Stimulated activated naive B cell treated with anti-CD40 and anti-IgM and Interleukin-4, amounts not matched to agents 10 μg/mL and 1 μg/mL and 100 μg/mL, for 72 hours (primary cell): ENCODE measurements around the gene SUN1.

Experiments used
- ATAC-seq, 2 donors: fragments of 150-1000 bp; cut with Tn5 transposase; replicated peaks; 2 replicates each; pipeline ENCODE4 v1.10.0; 2021; ENCODE audit warnings: moderate library complexity in 1 of 2
- DNase-seq: peaks from one replicate; pipeline ENCODE4 v3.0.0; 2021
- H3K27ac Mint-ChIP-seq: one replicate; pipeline ENCODE4 v1.8.0; 2022; ENCODE audit warnings: mild to moderate bottlenecking, mixed read lengths
- H3K27me3 Mint-ChIP-seq, 2 donors: one replicate each; pipeline ENCODE4 v1.8.0; 2022; ENCODE audit warnings: mixed read lengths in 2 of 2
- H3K36me3 Mint-ChIP-seq, 2 donors: one replicate each; pipeline ENCODE4 v1.8.0; 2022; ENCODE audit warnings: mixed read lengths in 2 of 2, mild to moderate bottlenecking in 1 of 2
- H3K4me1 Mint-ChIP-seq, 2 donors: one replicate each; pipeline ENCODE4 v1.8.0; 2022; ENCODE audit warnings: mixed read lengths in 2 of 2, mild to moderate bottlenecking in 1 of 2
- H3K4me3 Mint-ChIP-seq, 2 donors: one replicate each; pipeline ENCODE4 v1.8.0; 2022; ENCODE audit warnings: mild to moderate bottlenecking in 2 of 2, mixed read lengths in 2 of 2, moderate library complexity in 1 of 2
- H3K9me3 Mint-ChIP-seq, 2 donors: one replicate each; pipeline ENCODE4 v1.8.0; 2022; ENCODE audit warnings: mixed read lengths in 2 of 2, mild to moderate bottlenecking in 1 of 2

The SUN1 gene

GRCh38 chr7:849781-850180, 17.5 kb downstream of the SUN1 start:
- Mint-ChIP-seq H3K36me3 (peaks cover 44 to 48% of the 10 kb centered on the region in 2 donors), H3K4me3 (no peak overlapping the region), H3K9me3 (no peaks in the 10 kb centered on the region), H3K27ac (no peak overlapping the region), H3K27me3 (no peaks in the 10 kb centered on the region), H3K4me1 (peaks cover 0 to 2% of the 10 kb centered on the region in 2 donors)
- no peak for ATAC-seq
- no peak for DNase-seq

- Mint-ChIP-seq H3K36me3 (peaks cover 33 to 46% of the 10 kb centered on the region in 2 donors), H3K27ac (no peak overlapping the region), H3K4me3 (no peak overlapping the region), H3K9me3 (no peaks in the 10 kb centered on the region), H3K4me1 (peaks cover 0 to 2% of the 10 kb centered on the region in 2 donors), H3K27me3 (no peaks in the 10 kb centered on the region)
- ATAC-seq (no peak), DNase-seq (no peak)
Observed at GRCh38 chr7:851204-851603, 18.9 kb downstream of the SUN1 start.

GRCh38 chr7:853366-854117, 21.3 kb downstream of the SUN1 start:
- Mint-ChIP-seq H3K27me3 (no peaks in the 10 kb centered on the region), H3K36me3 (peaks cover 32 to 53% of the 10 kb centered on the region in 2 donors), H3K4me1 (peaks cover 0 to 2% of the 10 kb centered on the region in 2 donors), H3K9me3 (no peaks in the 10 kb centered on the region), H3K4me3 (no peak overlapping the region), H3K27ac (peak overlapping the region; percentile 84)
- ATAC-seq = no peak
- DNase-seq = no peak

- Mint-ChIP-seq H3K36me3 (peaks cover 32 to 52% of the 10 kb centered on the region in 2 donors), H3K27me3 (no peaks in the 10 kb centered on the region), H3K4me1 (peaks cover 0 to 2% of the 10 kb centered on the region in 2 donors), H3K4me3 (no peak overlapping the region), H3K9me3 (no peaks in the 10 kb centered on the region), H3K27ac (no peak overlapping the region)
- DNase-seq = no peak
- no peak for ATAC-seq
Observed at GRCh38 chr7:854118-854775, 22.0 kb downstream of the SUN1 start.

DNA sequence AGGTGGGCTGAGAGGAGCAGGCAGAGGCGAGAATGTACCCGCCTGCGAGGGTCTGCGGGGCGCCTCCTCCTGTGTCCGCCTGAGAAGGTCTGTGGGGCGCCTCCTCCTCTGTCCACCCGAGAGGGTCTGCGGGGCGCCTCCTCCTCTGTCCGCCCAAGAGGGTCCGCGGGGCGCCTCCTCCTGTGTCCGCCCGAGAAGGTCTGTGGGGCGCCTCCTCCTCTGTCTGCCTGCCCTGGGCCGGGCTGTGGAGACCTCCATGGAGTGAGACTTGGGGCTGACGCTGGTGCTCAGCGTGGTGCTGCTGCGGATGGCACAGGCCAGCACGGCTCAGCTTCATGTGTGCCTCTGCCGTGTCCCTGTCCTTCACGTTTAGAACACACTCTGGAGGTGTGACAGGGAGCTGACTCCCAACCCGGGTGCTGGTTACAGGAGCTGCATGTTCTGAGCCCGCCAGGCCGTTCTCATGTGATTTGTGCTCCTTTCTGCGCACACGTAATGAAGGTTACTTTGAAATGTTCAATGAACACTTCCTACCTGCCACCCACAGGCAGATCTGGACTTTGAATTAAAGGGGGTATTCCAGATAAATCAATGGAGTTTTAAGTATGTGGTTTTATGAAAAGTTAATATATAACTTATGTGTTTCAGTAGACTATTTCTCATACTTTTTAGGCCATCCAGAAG, 23.6 kb downstream of the SUN1 start:
- ATAC-seq (no peak), DNase-seq (no peak)
- Mint-ChIP-seq H3K4me3 (no peak overlapping the region), H3K9me3 (no peaks in the 10 kb centered on the region), H3K4me1 (peaks cover 0 to 2% of the 10 kb centered on the region in 2 donors), H3K27me3 (no peaks in the 10 kb centered on the region), H3K36me3 (peaks cover 39 to 59% of the 10 kb centered on the region in 2 donors), H3K27ac (no peak overlapping the region)

DNA sequence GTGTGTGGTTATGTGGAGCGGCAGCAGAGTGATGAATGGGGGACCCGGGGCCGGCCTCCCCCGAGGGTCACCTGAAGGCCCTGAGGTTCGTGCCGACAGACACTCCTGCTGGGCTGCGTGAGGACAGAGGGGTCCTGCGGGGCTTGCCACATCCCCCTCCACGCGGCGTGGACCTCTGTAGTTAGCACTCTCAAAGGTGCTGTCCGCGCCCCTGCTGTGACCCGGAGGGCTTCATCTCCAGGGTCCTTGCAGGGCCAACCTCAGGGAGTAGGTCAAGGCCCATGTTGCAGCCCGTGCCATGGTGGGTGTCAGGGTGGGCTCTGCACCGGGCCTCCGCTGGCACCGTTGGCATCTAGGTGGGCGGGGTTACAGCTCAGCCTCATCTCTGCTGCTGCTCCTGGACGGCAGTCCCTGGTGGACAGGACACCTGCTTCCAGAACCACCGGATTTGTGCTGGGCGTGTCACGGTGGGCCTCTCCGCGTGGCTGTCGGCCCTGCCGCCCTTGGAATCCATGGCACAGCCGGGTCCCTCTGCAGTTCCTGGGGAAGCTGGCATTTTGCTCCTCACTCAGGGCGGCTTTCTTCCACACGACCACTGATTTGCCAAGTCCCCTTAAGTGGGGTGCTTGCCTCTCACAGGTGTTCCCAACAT, 24.3 kb downstream of the SUN1 start:
- no peak for ATAC-seq
- H3K4me3 Mint-ChIP-seq = no peak overlapping the region
- no peaks in the 10 kb centered on the region for H3K9me3 Mint-ChIP-seq
- H3K36me3 Mint-ChIP-seq = peaks cover 45 to 66% of the 10 kb centered on the region in 2 donors
- no peak overlapping the region for H3K27ac Mint-ChIP-seq
- no peaks in the 10 kb centered on the region for H3K27me3 Mint-ChIP-seq
- peaks cover 0 to 2% of the 10 kb centered on the region in 2 donors for H3K4me1 Mint-ChIP-seq
- DNase-seq = no peak

DNA sequence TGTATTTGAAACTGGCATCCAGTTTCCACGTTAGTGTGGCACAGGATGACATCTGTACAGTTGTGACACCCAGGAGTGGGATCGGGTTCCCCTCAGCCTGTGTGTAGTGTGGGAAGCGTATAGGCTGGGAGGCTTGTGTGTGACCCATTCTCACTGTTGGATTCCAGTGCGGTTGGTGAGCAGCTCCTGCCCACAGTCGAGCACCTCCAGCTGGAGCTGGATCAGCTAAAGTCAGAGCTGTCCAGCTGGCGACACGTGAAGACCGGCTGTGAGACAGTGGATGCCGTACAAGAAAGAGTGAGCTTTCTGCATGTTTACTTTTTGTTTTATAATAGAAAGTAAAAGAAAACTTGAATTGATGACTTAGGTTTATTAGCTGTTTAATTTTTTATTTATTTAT, 25.4 kb downstream of the SUN1 start:
- Mint-ChIP-seq H3K4me1 (peaks cover 0 to 2% of the 10 kb centered on the region in 2 donors), H3K27me3 (no peaks in the 10 kb centered on the region), H3K27ac (no peak overlapping the region), H3K4me3 (no peak overlapping the region), H3K9me3 (no peaks in the 10 kb centered on the region), H3K36me3 (peaks cover 47 to 74% of the 10 kb centered on the region in 2 donors)
- DNase-seq = no peak
- ATAC-seq = no peak

DNA sequence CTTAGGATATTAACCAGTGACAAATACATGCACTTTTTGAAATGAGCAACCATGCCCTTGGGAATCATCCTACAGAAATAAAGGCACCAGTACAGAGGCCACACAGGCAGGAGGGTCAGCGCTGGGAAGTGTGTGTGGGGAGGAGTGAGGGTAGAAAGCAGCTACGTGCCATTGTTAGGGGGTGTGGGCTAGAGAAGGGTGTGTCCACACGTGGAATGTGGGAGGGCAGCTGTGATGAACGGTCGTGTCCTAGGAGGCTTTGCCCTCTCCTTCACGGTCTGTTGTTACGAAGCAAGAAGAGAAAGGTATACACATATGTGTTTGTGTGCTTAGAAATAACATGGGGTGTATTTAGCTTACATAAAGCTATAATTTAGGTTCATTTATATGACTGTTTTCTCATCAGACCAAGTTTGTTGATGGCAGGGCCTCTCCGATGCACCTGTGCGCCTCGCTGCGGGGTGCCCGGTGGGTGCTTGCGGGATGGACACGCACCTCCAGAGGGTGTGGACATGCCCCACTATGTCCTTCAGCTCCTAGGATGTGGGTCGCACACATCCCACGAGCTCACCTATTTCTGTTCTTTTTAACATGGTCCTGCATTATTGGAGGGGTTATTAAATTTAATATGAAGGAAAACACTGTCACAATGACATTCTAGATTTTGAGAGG, 27.2 kb downstream of the SUN1 start:
- Mint-ChIP-seq H3K27me3 (no peaks in the 10 kb centered on the region), H3K27ac (no peak overlapping the region), H3K36me3 (peaks cover 41 to 72% of the 10 kb centered on the region in 2 donors), H3K4me1 (no peaks in the 10 kb centered on the region), H3K4me3 (no peak overlapping the region), H3K9me3 (no peaks in the 10 kb centered on the region)
- ATAC-seq (no peak), DNase-seq (no peak)

DNA sequence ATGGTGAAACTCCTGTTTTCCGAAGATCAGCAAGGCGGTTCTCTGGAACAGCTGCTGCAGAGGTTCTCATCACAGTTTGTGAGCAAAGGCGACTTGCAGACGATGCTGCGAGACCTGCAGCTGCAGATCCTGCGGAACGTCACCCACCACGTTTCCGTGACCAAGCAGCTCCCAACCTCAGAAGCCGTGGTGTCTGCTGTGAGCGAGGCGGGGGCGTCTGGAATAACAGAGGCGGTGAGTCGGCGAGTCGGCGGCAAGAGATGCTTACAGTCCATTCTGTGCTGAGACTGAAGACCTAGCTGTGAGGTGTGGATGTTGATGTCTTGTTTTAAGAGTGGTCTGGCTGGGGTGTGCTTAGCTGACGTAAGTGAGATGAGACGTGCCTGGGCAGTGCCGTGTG, 27.9 kb downstream of the SUN1 start:
- no peak for ATAC-seq
- Mint-ChIP-seq H3K4me3 (no peak overlapping the region), H3K27me3 (no peaks in the 10 kb centered on the region), H3K9me3 (no peaks in the 10 kb centered on the region), H3K4me1 (no peaks in the 10 kb centered on the region), H3K27ac (no peak overlapping the region), H3K36me3 (peaks cover 45 to 77% of the 10 kb centered on the region in 2 donors)
- DNase-seq = no peak

DNA sequence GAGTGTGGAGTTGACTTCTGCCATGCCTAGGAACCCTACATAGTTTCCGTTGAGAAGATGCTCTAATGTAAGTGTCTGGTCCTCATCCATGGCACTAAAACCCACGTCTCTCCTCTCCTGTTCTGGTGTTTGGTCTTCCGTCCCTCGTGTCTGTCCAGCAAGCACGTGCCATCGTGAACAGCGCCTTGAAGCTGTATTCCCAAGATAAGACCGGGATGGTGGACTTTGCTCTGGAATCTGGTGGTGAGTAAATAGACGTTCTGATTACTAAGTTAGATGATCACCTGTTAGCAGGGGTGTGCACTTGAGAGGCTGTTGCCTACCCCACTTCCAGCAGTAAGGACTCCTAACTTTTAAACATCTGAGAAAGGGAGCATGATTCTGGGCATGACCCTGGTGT, 28.9 kb downstream of the SUN1 start:
- Mint-ChIP-seq H3K9me3 (no peaks in the 10 kb centered on the region), H3K36me3 (peaks cover 45 to 79% of the 10 kb centered on the region in 2 donors), H3K4me3 (no peak overlapping the region), H3K27ac (peak overlapping the region; percentile 21), H3K4me1 (no peaks in the 10 kb centered on the region), H3K27me3 (no peaks in the 10 kb centered on the region)
- ATAC-seq = no peak
- no peak for DNase-seq

GRCh38 chr7:862157-862556, 29.9 kb downstream of the SUN1 start:
- peaks cover 45 to 80% of the 10 kb centered on the region in 2 donors for H3K36me3 Mint-ChIP-seq
- no peaks in the 10 kb centered on the region for H3K27me3 Mint-ChIP-seq
- H3K4me3 Mint-ChIP-seq = no peak overlapping the region
- no peaks in the 10 kb centered on the region for H3K4me1 Mint-ChIP-seq
- DNase-seq = no peak
- H3K9me3 Mint-ChIP-seq = no peaks in the 10 kb centered on the region
- ATAC-seq = no peak
- H3K27ac Mint-ChIP-seq = peak overlapping the region; percentile 32

- no peaks in the 10 kb centered on the region for H3K9me3 Mint-ChIP-seq
- H3K27me3 Mint-ChIP-seq = no peaks in the 10 kb centered on the region
- H3K4me1 Mint-ChIP-seq = peaks cover 0 to 2% of the 10 kb centered on the region in 2 donors
- no peak overlapping the region for H3K4me3 Mint-ChIP-seq
- no peak overlapping the region for H3K27ac Mint-ChIP-seq
- no peak for ATAC-seq
- DNase-seq = no peak
- H3K36me3 Mint-ChIP-seq = peaks cover 49 to 82% of the 10 kb centered on the region in 2 donors
Observed at GRCh38 chr7:863106-863505, 30.8 kb downstream of the SUN1 start.

- H3K27ac Mint-ChIP-seq = no peak overlapping the region
Observed at GRCh38 chr7:865921-866320, 33.6 kb downstream of the SUN1 start.

DNA sequence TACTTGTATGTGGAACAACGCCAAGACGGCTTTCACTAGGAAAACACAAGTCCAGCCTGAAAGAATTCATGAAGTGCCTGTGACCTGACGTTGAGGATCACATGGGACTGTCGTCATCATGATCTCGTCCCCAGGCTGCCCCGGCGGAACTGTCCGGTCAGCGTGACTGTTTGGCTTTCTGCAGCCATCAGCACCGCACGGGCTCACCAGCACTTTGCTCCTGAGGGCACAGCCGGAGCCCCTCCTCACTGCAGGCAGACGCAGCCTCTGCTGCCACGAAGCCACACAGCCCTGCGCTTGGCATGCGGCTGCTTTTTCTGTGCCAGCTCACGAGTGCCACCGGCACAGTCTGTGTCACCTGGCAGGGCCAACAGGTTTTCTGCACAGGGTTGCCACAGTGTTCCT, 34.7 kb downstream of the SUN1 start:
- Mint-ChIP-seq H3K27me3 (no peaks in the 10 kb centered on the region), H3K9me3 (no peaks in the 10 kb centered on the region), H3K4me3 (no peak overlapping the region), H3K4me1 (peaks cover 7 to 19% of the 10 kb centered on the region in 2 donors), H3K36me3 (peaks cover 36 to 69% of the 10 kb centered on the region in 2 donors), H3K27ac (no peak overlapping the region)
- ATAC-seq (no peak), DNase-seq (no peak)

More at GRCh38 chr7:865921-866320, 33.6 kb downstream of the SUN1 start:
- Mint-ChIP-seq H3K4me3 (no peak overlapping the region), H3K36me3 (peaks cover 40 to 73% of the 10 kb centered on the region in 2 donors), H3K4me1 (peaks cover 7 to 11% of the 10 kb centered on the region in 2 donors), H3K27me3 (no peaks in the 10 kb centered on the region), H3K9me3 (no peaks in the 10 kb centered on the region)
- DNase-seq (no peak), ATAC-seq (no peak)
